Left ventricle myocardium inferior (tissue), 1 donor: ENCODE measurements around the gene NFIC. TPM values are rescaled to one million over a fixed set of nuclear protein-coding genes. Genes with fewer than 3 reads are reported as not detected.

Experiments
- DNase-seq: peaks from one replicate; pipeline ENCODE4 v3.0.0-alpha.2; 2020
- H3K27ac ChIP-seq: fragments of 200-600 bp; replicated peaks from 2 replicates; pipeline ENCODE4 v1.8.0; 2021
- H3K27me3 ChIP-seq: fragments of 200-600 bp; 2 replicates; pipeline ENCODE4 v1.8.0; 2021; ENCODE audit warnings: low read depth
- H3K36me3 ChIP-seq: fragments of 200-600 bp; 2 replicates; pipeline ENCODE4 v1.8.0; 2021
- H3K4me1 ChIP-seq: fragments of 200-600 bp; 2 replicates; pipeline ENCODE4 v1.8.0; 2021
- H3K4me3 ChIP-seq: fragments of 200-600 bp; 2 replicates; pipeline ENCODE4 v1.8.0; 2021; ENCODE audit warnings: mild to moderate bottlenecking, moderate library complexity
- H3K9me3 ChIP-seq: fragments of 200-600 bp; replicated peaks from 2 replicates; pipeline ENCODE4 v1.8.0; 2021
- intact Hi-C: fragments of 100-400 bp; cut with micrococcal nuclease; formaldehyde crosslinking; loops from one replicate; pipeline ENCODE4 v1.11.0; 2022
- total RNA-seq: library from RNA; stranded (reverse); fragmentation: NEBNext Ultra II Directional; extraction: Animal tissue kit (Norgen Biotek cat#: 25700); gene quantifications from one replicate; pipeline ENCODE4 v1.2.1, GENCODE V29; 2021
- TF ChIP-seq, protein P1 (sequence below): fragments of 200-600 bp; IDR thresholded peaks from 2 replicates; pipeline ENCODE4 v1.8.0; 2021; ENCODE audit warnings: antibody characterized with exemption, mild to moderate bottlenecking, borderline replicate concordance
- donor health status: DM: no; HTN: yes; CAD: no; lungs with severe emphysema.

The NFIC gene
- total RNA-seq, 1 donor from 2014 or later: 145 TPM

DNA sequence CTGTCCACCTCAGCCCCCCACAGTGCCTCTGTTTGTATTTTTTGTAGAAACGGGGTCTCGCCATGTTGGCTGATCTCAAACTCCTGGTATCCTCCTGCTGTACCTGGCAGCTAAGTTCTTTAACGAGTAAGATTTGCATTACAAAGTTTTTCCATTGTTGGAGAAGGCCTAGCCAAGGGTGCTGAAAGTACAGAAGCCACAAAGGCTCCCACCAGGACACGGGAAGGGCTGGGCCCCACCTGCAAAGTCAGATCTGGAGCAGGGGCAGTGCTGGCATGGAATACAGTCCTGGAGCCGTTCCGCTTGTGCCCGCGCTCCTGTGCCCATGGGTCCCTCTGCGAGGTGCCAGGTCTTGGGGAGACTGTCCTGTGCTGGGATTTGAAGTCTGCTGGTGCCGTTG, 151.9 kb downstream of the NFIC start:
- TF ChIP-seq, protein P1, sequence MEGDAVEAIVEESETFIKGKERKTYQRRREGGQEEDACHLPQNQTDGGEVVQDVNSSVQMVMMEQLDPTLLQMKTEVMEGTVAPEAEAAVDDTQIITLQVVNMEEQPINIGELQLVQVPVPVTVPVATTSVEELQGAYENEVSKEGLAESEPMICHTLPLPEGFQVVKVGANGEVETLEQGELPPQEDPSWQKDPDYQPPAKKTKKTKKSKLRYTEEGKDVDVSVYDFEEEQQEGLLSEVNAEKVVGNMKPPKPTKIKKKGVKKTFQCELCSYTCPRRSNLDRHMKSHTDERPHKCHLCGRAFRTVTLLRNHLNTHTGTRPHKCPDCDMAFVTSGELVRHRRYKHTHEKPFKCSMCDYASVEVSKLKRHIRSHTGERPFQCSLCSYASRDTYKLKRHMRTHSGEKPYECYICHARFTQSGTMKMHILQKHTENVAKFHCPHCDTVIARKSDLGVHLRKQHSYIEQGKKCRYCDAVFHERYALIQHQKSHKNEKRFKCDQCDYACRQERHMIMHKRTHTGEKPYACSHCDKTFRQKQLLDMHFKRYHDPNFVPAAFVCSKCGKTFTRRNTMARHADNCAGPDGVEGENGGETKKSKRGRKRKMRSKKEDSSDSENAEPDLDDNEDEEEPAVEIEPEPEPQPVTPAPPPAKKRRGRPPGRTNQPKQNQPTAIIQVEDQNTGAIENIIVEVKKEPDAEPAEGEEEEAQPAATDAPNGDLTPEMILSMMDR: no peak
- no peak for DNase-seq
- no peaks in the 10 kb centered on the region for H3K9me3 ChIP-seq
- peaks cover 10% of the 10 kb centered on the region for H3K36me3 ChIP-seq
- no peak overlapping the region for H3K4me3 ChIP-seq
- H3K4me1 ChIP-seq: peaks cover 42% of the 10 kb centered on the region
- intact Hi-C loops: no loop called here
- no peak overlapping the region for H3K27ac ChIP-seq
- no peaks in the 10 kb centered on the region for H3K27me3 ChIP-seq

GRCh38 chr19:3518659-3519058, 152.3 kb downstream of the NFIC start:
- no peak for DNase-seq
- peaks cover 14% of the 10 kb centered on the region for H3K36me3 ChIP-seq
- H3K9me3 ChIP-seq: no peaks in the 10 kb centered on the region
- H3K27ac ChIP-seq: no peak overlapping the region
- TF ChIP-seq, protein P1: no peak
- no peaks in the 10 kb centered on the region for H3K27me3 ChIP-seq
- H3K4me3 ChIP-seq: no peak overlapping the region
- H3K4me1 ChIP-seq: peaks cover 38% of the 10 kb centered on the region
- intact Hi-C loops: no loop called here

Other genes starting within 250 kb of the NFIC start
- gene GNA15, start 230.6 kb upstream of the NFIC start, total RNA-seq: 1.2 TPM
- 0.60 TPM for gene S1PR4, start 187.8 kb upstream of the NFIC start, total RNA-seq
- gene NCLN, start 180.7 kb upstream of the NFIC start, total RNA-seq: 28.3 TPM
- not detected for gene CELF5, start 141.9 kb upstream of the NFIC start, total RNA-seq
- not detected for gene SMIM24, start 113.9 kb downstream of the NFIC start, total RNA-seq
- not detected for gene SMIM44, start 116.9 kb downstream of the NFIC start, total RNA-seq
- 11.1 TPM for gene DOHH, start 134.1 kb downstream of the NFIC start, total RNA-seq
- gene FZR1, start 139.7 kb downstream of the NFIC start, total RNA-seq: 20.7 TPM
- not detected for gene TEKTIP1, start 172.6 kb downstream of the NFIC start, total RNA-seq
- gene MFSD12, start 191.0 kb downstream of the NFIC start, total RNA-seq: 23.5 TPM
- 34.8 TPM for gene HMG20B, start 206.4 kb downstream of the NFIC start, total RNA-seq
- gene GIPC3, start 218.9 kb downstream of the NFIC start, total RNA-seq: 1.6 TPM
- gene TBXA2R, start 240.3 kb downstream of the NFIC start, total RNA-seq: 2.3 TPM